Endothelial cell of umbilical vein (primary cell): ENCODE measurements around the gene EVI5. TPM values are rescaled to one million over a fixed set of nuclear protein-coding genes. Genes with fewer than 3 reads are reported as not detected.

ENCODE experiments used
- BruUV-seq: library from RNA; stranded (reverse); fragments of 400-500 nt; replicated peaks from 2 replicates; lab custom pipeline; 2021; lab: Mats Ljungman, UMichigan
- CTCF ChIA-PET: fragments of 300-600, 350-600 bp; sonication (Branson Sonifier 250); formaldehyde crosslinking; loops from one replicate; lab custom pipeline; 2021; ENCODE audit warnings: antibody characterized with exemption, inconsistent platforms; lab: Charles Lee
- POLR2A ChIA-PET: fragments of 300-600, 350-600 bp; sonication (Branson Sonifier 250); formaldehyde crosslinking; loops from one replicate; lab custom pipeline; 2021; ENCODE audit warnings: antibody characterized with exemption, inconsistent platforms; lab: Charles Lee
- DNase-seq: peaks from one replicate; pipeline ENCODE4 v3.0.0-alpha.2; 2011; ENCODE audit warnings: low read depth, low spot score
- FAIRE-seq: peaks from 2 replicates; lab custom pipeline; 2011; peaks lifted over from hg19 to GRCh38; lab: Jason Lieb, UNC
- H2AFZ ChIP-seq: 2 replicates; pipeline ENCODE4 v1.6.0; 2012; ENCODE audit warnings: low read depth, low read length, control low read depth, inconsistent platforms
- H3K27ac ChIP-seq: 2 replicates; pipeline ENCODE4 v1.5.1; 2011; ENCODE audit warnings: low read depth, mild to moderate bottlenecking, control low read depth, low read length, moderate library complexity; ENCODE audit not compliant: insufficient read depth
- H3K27me3 ChIP-seq, 2 experiments: 2 replicates each; pipeline versions ENCODE4 v1.6.0 to v1.6.1; 2011; ENCODE audit warnings: low read length in 2 of 2, mixed read lengths in 1 of 2; ENCODE audit not compliant: control insufficient read depth in 2 of 2, insufficient read depth in 2 of 2
- H3K36me3 ChIP-seq, 2 experiments: 2 replicates in 1 of 2; 3 replicates in 1 of 2; pipeline ENCODE4 v1.5.1; 2011; ENCODE audit warnings: low read length in 2 of 2, mild to moderate bottlenecking in 1 of 2, moderate library complexity in 1 of 2; ENCODE audit not compliant: control insufficient read depth in 2 of 2, insufficient read depth in 2 of 2; ENCODE audit errors: extremely low read depth in 1 of 2
- H3K4me1 ChIP-seq: 3 replicates; pipeline ENCODE4 v1.5.1; 2011; ENCODE audit warnings: mild to moderate bottlenecking, low read length; ENCODE audit not compliant: control insufficient read depth, insufficient read depth; ENCODE audit errors: extremely low read depth
- H3K4me2 ChIP-seq: 2 replicates; pipeline ENCODE4 v1.6.1; 2011; ENCODE audit warnings: low read length, control low read depth, mixed read lengths; ENCODE audit not compliant: insufficient read depth
- H3K4me3 ChIP-seq, 3 experiments: fragments of 200-600 bp in 1 of 3; sonication (generic), shearing (Covaris generic) in 1 of 3; replicated peaks in 1 of 3; 2 replicates each; pipeline ENCODE4 v1.5.1; 2011 to 2016; ENCODE audit warnings: control low read depth in 3 of 3, low read length in 3 of 3, mild to moderate bottlenecking in 2 of 3, inconsistent platforms in 1 of 3, low read depth in 1 of 3, moderate library complexity in 1 of 3; ENCODE audit not compliant: insufficient read depth in 1 of 3
- H3K79me2 ChIP-seq: 2 replicates; pipeline ENCODE4 v1.6.0; 2012; ENCODE audit warnings: low read length, inconsistent platforms; ENCODE audit not compliant: control insufficient read depth, insufficient read depth
- H3K9ac ChIP-seq: replicated peaks from 2 replicates; pipeline ENCODE3; 2011; ENCODE audit warnings: low read length, control low read depth; ENCODE audit not compliant: insufficient read depth; ENCODE audit errors: extremely low read depth
- H3K9me1 ChIP-seq: replicated peaks from 3 replicates; pipeline ENCODE4 v1.6.0; 2011; ENCODE audit warnings: mild to moderate bottlenecking, low read length; ENCODE audit not compliant: control insufficient read depth, insufficient read depth; ENCODE audit errors: extremely low read depth
- H3K9me3 ChIP-seq: replicated peaks from 2 replicates; pipeline ENCODE4 v1.5.1; 2012; ENCODE audit warnings: low read length, inconsistent platforms; ENCODE audit not compliant: control insufficient read depth, insufficient read depth
- H4K20me1 ChIP-seq: replicated peaks from 2 replicates; pipeline ENCODE3; 2011; ENCODE audit warnings: mild to moderate bottlenecking, low read length; ENCODE audit not compliant: control insufficient read depth, insufficient read depth; ENCODE audit errors: extremely low read depth
- EZH2 ChIP-seq: IDR thresholded peaks from 2 replicates; pipeline ENCODE4 v1.6.1; 2012; ENCODE audit warnings: borderline replicate concordance, low read depth, mild to moderate bottlenecking, moderate library complexity, low read length, inconsistent platforms; ENCODE audit not compliant: severe bottlenecking
- FOS ChIP-seq: IDR thresholded peaks from 2 replicates; pipeline ENCODE4 v1.6.1; 2011; ENCODE audit warnings: mild to moderate bottlenecking, low read length, moderate library complexity, borderline replicate concordance; ENCODE audit not compliant: insufficient read depth
- GATA2 ChIP-seq: IDR thresholded peaks from 2 replicates; pipeline ENCODE4 v1.7.0; 2011; ENCODE audit warnings: low read depth, mild to moderate bottlenecking, moderate library complexity, mixed read lengths, low read length; ENCODE audit not compliant: insufficient read length, insufficient read depth
- JUN ChIP-seq: IDR thresholded peaks from 2 replicates; pipeline ENCODE4 v1.6.1; 2011; ENCODE audit warnings: borderline replicate concordance, low read depth; ENCODE audit not compliant: insufficient read length, insufficient read depth
- MYC ChIP-seq: IDR thresholded peaks from one replicate; pipeline ENCODE4 v1.6.1; 2011; ENCODE audit warnings: mild to moderate bottlenecking, low read depth, low read length
- POLR2A ChIP-seq: IDR thresholded peaks from 2 replicates; pipeline ENCODE4 v1.6.1; 2012; ENCODE audit warnings: low read depth, mild to moderate bottlenecking, control low read depth, low read length
- POLR2AphosphoS5 ChIP-seq: IDR thresholded peaks from 2 replicates; pipeline ENCODE4 v1.6.1; 2012; ENCODE audit warnings: low read depth, mild to moderate bottlenecking, control low read depth, low read length, moderate library complexity; ENCODE audit not compliant: insufficient read depth
- dilution Hi-C: fragments of 300-500 bp; cut with MboI; formaldehyde crosslinking; loops from one replicate; pipeline ENCODE4 v1.15.0; 2019; ENCODE audit warnings: low sequenced_read_pairs; ENCODE audit not compliant: extremely low pct_ligation_motif_present
- intact Hi-C: fragments of 100-400 bp; cut with micrococcal nuclease; formaldehyde crosslinking; loops from one replicate; pipeline ENCODE4 v1.10.0; 2022
- polyA plus RNA-seq, 4 experiments: library from polyadenylated mRNA; depleted of rRNA in 3 of 4; stranded (reverse) in 3 of 4; unstranded in 1 of 4; fragments of >200 nt; gene quantifications; 2 replicates each; pipeline versions ENCODE4 v1.2.1 to v1.2.3, GENCODE V29; 2011 to 2012; ENCODE audit warnings: missing spikeins in 1 of 4
- total RNA-seq: library from RNA; stranded (reverse); gene quantifications from 2 replicates; pipeline ENCODE4 v1.2.3, GENCODE V29; 2021
- TF ChIP-seq, protein P1 (sequence below): IDR thresholded peaks from 2 replicates; pipeline ENCODE4 v1.6.1; 2011; ENCODE audit not compliant: insufficient read depth, insufficient read length
- TF ChIP-seq, protein P2 (sequence below), 2 donors: IDR thresholded peaks; 1 replicate in 1 of 2; 2 replicates in 1 of 2; pipeline ENCODE4 v1.5.1; 2011; ENCODE audit warnings: low read length in 2 of 2, mild to moderate bottlenecking in 2 of 2, moderate library complexity in 2 of 2, control low read depth in 1 of 2, inconsistent platforms in 1 of 2, low read depth in 1 of 2; ENCODE audit not compliant: insufficient read depth in 1 of 2; ENCODE audit errors: extremely low read depth in 1 of 2

EVI5 gene
- total and polyA plus RNA-seq, 2 donors (not counting 3 experiments of a cell fraction or from before 2014, with no cell fraction given), result 5.0 to 26.2 TPM

DNA sequence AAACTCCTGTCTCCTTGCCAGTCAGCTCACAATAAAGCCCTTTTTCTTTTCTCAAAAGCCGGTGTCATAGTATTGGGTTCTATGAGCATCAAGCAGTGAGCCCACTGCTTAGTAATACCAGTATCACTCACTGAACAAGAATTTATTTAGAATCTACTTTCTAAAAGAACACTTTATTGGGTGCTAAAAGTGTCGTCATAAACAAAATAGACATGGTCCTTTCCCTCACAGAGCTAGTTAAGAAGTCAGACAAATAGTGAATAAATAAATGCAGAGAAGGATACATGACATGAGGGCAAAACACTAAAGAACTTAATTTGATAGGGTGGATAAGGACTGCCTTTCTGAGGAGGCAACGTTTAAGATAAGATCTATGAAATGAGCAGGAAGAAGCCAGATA lies 32.2 kb downstream of the EVI5 start:
- Histone ChIP-seq H3K9me3 (no peaks in the 10 kb centered on the region), H2AFZ (no peak overlapping the region), H3K9me1 (peaks cover 2% of the 10 kb centered on the region), H3K4me1 (peaks cover 14% of the 10 kb centered on the region), H3K4me3 (no peak overlapping the region), H4K20me1 (peaks cover 2% of the 10 kb centered on the region), H3K9ac (no peak overlapping the region), H3K27ac (no peak overlapping the region), H3K79me2 (peaks cover 17% of the 10 kb centered on the region), H3K4me2 (no peak overlapping the region), H3K36me3 (peaks cover 0 to 2% of the 10 kb centered on the region in 2 experiments), H3K27me3 (no peaks in the 10 kb centered on the region)
- dilution Hi-C loops, result no loop called here
- DNase-seq (no peak), FAIRE-seq (no peak)
- ChIA-PET POLR2A (no interaction called here), CTCF (interaction anchor here (0.8 to 2.3 kb wide), 2 partner anchors 9 to 66 kb away, joined by 3 to 25 read pairs; no protein-coding TSS in a partner anchor)
- TF ChIP-seq POLR2A (no peak), GATA2 (no peak), FOS (no peak), JUN (no peak), MYC (no peak), POLR2AphosphoS5 (no peak), EZH2 (no peak)
- TF ChIP-seq, protein P1, sequence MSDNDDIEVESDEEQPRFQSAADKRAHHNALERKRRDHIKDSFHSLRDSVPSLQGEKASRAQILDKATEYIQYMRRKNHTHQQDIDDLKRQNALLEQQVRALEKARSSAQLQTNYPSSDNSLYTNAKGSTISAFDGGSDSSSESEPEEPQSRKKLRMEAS, result no peak
- TF ChIP-seq, protein P2, sequence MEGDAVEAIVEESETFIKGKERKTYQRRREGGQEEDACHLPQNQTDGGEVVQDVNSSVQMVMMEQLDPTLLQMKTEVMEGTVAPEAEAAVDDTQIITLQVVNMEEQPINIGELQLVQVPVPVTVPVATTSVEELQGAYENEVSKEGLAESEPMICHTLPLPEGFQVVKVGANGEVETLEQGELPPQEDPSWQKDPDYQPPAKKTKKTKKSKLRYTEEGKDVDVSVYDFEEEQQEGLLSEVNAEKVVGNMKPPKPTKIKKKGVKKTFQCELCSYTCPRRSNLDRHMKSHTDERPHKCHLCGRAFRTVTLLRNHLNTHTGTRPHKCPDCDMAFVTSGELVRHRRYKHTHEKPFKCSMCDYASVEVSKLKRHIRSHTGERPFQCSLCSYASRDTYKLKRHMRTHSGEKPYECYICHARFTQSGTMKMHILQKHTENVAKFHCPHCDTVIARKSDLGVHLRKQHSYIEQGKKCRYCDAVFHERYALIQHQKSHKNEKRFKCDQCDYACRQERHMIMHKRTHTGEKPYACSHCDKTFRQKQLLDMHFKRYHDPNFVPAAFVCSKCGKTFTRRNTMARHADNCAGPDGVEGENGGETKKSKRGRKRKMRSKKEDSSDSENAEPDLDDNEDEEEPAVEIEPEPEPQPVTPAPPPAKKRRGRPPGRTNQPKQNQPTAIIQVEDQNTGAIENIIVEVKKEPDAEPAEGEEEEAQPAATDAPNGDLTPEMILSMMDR (IDR thresholded peaks at IDR 0.05; ENCODE audit: extremely low read depth in 1 of 2, insufficient read depth in 1 of 2, low read depth in 1 of 2, low read length in 2 of 2), result no peak
- no TSS peak for BruUV-seq
- intact Hi-C loops, result no loop called here
